GM19395 (cell line): ENCODE measurements around the gene RNF123.

Experiments used
- ATAC-seq: cut with Tn5 transposase; IDR thresholded peaks from one replicate; pipeline ENCODE4 v1.9.1; 2021; ENCODE audit warnings: mild to moderate bottlenecking, moderate library complexity; ENCODE audit not compliant: unreplicated experiment

RNF123 gene

GRCh38 chr3:49700453-49701128 lies 11.2 kb downstream of the RNF123 start:
- ATAC-seq = no peak

DNA sequence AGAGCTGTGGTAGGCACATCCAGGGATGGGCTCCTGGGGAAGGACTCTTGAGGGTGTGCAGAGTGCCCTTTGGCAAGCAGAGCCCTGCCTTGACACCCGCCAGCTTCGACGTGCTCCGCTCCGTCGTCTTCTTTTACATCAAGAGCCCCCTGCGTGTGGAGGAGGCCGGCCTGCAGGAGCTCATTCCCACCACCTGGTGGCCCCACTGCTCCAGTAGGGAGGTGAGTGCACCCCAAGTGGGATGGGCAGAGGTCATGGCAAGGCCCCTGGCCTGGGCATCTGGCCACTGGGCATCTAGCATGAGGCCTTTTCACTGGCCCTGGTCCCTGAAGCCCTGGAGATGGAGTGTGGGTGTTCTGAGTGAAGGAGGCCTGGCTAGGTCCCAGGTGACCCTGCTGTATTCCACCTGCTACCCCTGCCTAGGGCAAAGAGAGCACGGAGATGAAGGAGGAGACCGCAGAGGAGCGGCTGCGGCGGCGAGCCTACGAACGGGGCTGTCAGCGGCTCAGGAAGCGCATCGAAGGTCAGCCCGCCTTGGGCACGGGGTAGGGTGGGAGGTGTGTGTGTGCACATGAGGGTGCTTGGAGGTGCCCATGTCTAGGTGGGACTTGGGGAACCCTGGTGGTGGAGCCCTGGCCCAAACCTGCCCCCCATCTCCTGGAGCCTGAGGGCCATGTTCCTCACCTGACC lies 12.2 kb downstream of the RNF123 start:
- no peak for ATAC-seq

DNA sequence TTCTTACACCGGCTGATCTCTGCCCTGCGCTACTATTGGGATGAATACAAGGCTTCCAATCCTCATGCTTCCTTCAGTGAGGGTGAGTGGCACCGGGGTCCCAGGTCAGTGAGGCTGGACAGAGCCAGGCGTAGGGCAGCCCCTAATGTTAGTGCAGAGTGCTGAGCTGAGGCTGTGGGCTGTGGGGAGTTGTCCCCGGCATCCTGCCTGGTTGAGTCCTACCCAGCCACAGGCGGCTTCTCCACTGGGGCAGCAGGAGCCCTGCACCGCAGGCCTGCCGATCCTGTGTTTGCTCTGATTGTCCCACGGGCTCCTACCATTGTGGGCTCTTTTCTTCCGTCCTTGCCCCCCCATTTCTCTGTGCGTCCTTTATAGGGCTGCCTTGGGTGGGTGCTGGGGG lies 13.3 kb downstream of the RNF123 start:
- no peak for ATAC-seq

DNA sequence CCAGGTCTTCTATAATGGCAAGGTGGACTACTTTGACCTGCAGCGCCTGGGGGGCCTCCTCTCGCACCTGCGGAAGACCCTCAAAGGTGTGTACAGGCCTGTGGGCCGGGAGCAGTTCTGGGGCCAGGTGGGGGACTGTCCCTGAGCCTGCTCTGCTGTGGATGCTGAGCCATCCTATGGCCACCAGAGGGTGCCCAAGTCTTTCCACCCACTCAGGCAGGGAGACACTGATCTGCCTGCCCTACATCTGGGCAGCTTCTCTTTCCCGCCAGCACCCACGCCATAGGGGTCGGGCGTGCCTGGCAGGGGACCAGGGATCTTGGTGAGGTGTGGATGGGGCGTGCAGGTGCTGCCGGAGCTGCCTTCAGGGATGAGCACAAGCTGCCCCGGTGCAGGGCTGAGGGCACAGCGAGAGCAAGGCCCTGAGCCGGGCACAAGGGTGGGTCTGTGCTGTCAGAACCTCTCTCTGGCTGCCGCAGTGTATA lies 14.1 kb downstream of the RNF123 start:
- ATAC-seq = peak; percentile 82

DNA sequence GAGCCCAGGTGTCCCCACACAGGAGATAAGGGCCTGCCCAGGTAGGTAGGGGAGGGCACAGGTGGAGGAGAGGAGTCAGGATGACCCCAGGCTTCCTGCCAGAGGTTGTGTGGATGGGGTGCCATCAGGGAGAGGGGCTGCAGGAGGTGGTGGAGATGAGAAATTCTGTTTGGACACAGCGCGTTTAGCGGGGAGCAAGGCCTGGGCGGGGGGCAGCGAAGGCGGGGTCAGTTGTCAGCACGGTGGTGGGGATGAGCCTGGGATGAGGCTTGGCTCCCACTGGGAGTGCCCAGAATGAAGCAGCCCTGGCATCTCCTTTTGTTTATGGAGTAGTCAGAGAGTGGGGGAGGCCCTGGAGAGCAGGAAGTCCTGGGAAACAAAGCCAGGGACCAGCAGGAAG lies 14.6 kb downstream of the RNF123 start:
- ATAC-seq = no peak

- ATAC-seq = no peak
Observed at GRCh38 chr3:49704629-49705028, 15.3 kb downstream of the RNF123 start.

GRCh38 chr3:49705390-49705960 lies 16.1 kb downstream of the RNF123 start:
- no peak for ATAC-seq

GRCh38 chr3:49706456-49707112 lies 17.2 kb downstream of the RNF123 start:
- ATAC-seq = no peak

- no peak for ATAC-seq
Observed at GRCh38 chr3:49707113-49707480, 17.7 kb downstream of the RNF123 start.

GRCh38 chr3:49709852-49710251 lies 20.5 kb downstream of the RNF123 start:
- ATAC-seq = no peak

- no peak for ATAC-seq
Observed at GRCh38 chr3:49711489-49711888, 22.1 kb downstream of the RNF123 start.

- ATAC-seq = no peak
Observed at GRCh38 chr3:49712166-49712565, 22.8 kb downstream of the RNF123 start.

GRCh38 chr3:49712631-49713317 lies 23.4 kb downstream of the RNF123 start:
- no peak for ATAC-seq

GRCh38 chr3:49713336-49714105 lies 24.2 kb downstream of the RNF123 start:
- no peak for ATAC-seq

DNA sequence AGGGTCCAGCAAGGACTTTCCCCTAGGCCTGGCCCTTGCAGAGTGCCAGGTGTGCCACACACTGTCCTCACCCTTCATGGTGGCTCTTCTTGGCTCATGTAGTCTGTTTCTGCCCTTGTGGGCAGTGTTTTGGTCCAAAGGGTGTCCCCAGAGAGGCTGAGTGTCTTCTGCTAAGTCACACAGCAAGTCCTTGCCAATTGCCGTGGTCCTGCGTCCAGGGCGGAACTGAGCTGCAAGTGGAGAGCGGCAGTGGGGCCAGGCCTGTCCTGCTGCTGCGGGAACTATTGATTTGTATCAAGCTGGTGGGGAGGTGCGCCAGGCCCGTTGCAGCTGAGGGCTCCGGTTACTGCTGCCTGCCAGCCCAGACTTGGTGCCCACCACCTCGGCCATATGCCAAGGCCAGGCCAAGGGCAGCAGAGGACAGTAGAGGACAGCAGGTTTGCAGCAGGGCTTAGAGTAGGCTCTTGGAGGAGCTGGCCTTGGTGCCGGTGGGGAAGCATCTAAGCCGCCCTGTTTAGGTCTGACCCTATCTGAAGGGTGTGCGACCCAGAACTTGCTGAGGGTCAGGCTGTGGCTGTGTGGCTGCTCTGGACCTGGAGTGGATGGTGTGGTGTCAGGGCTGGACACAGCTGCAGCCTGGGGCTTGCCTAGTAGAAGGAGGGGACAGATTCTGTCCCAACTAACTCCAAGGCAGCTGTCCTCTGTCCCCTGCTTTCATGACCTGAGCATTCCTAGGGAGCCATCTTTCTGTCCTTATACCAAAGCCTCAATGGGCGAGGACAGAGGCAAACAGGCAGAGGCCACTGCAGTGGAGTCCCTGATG lies 25.6 kb downstream of the RNF123 start:
- no peak for ATAC-seq

GRCh38 chr3:49715611-49716121 lies 26.3 kb downstream of the RNF123 start:
- ATAC-seq = no peak

- no peak for ATAC-seq
Observed at GRCh38 chr3:49716169-49716568, 26.8 kb downstream of the RNF123 start.

GRCh38 chr3:49716691-49717210 lies 27.4 kb downstream of the RNF123 start:
- no peak for ATAC-seq
